Rectal smooth muscle tissue (tissue), 1 donor: ENCODE measurements around the gene HUS1.
"Not testable (repeated sequence)": the region's sequence is repeated elsewhere in the genome, so short reads cannot be mapped to it uniquely, and the experiment has no call there.

Source experiments
- H3K27ac ChIP-seq: one replicate; pipeline ENCODE4 v1.7.0; 2013; ENCODE audit warnings: low read depth, low read length, inconsistent platforms
- H3K27me3 ChIP-seq: one replicate; pipeline ENCODE4 v1.7.0; 2013; ENCODE audit warnings: low read length; ENCODE audit not compliant: control insufficient read depth, insufficient read depth
- H3K36me3 ChIP-seq: one replicate; pipeline ENCODE4 v1.7.0; 2013; ENCODE audit warnings: low read length; ENCODE audit not compliant: control insufficient read depth, insufficient read depth
- H3K4me1 ChIP-seq: one replicate; pipeline ENCODE4 v1.7.0; 2013; ENCODE audit warnings: low read length; ENCODE audit not compliant: control insufficient read depth, insufficient read depth
- H3K4me3 ChIP-seq: one replicate; pipeline ENCODE4 v1.7.0; 2013; ENCODE audit warnings: low read length
- H3K9ac ChIP-seq: one replicate; pipeline ENCODE4 v1.7.0; 2013; ENCODE audit warnings: low read length

Gene HUS1

GRCh38 chr7:47931005-47932004 is 48.1 kb downstream of the HUS1 start:
- H3K4me1 ChIP-seq = no peaks in the 10 kb centered on the region
- H3K9ac ChIP-seq = no peak overlapping the region
- H3K4me3 ChIP-seq = no peak overlapping the region
- H3K27ac ChIP-seq = no peak overlapping the region
- H3K27me3 ChIP-seq = no peaks in the 10 kb centered on the region
- no peaks in the 10 kb centered on the region for H3K36me3 ChIP-seq

- Histone ChIP-seq H3K4me3 (no peak overlapping the region), H3K27me3 (no peaks in the 10 kb centered on the region), H3K4me1 (no peaks in the 10 kb centered on the region), H3K27ac (no peak overlapping the region), H3K9ac (no peak overlapping the region), H3K36me3 (no peaks in the 10 kb centered on the region)
Observed at GRCh38 chr7:47924266-47924665, 55.1 kb downstream of the HUS1 start.

- not testable (repeated sequence) for H3K4me1 ChIP-seq, H3K27ac ChIP-seq, H3K36me3 ChIP-seq, H3K9ac ChIP-seq, H3K4me3 ChIP-seq, H3K27me3 ChIP-seq
Observed at GRCh38 chr7:47923081-47923875, 56.1 kb downstream of the HUS1 start.

GRCh38 chr7:47916514-47916913 is 62.9 kb downstream of the HUS1 start:
- not testable (repeated sequence) for H3K9ac ChIP-seq, H3K36me3 ChIP-seq, H3K4me3 ChIP-seq, H3K27me3 ChIP-seq, H3K27ac ChIP-seq, H3K4me1 ChIP-seq

GRCh38 chr7:47915616-47915976 is 63.8 kb downstream of the HUS1 start:
- Histone ChIP-seq H3K27ac (no peak overlapping the region), H3K27me3 (no peaks in the 10 kb centered on the region), H3K9ac (no peak overlapping the region), H3K4me1 (no peaks in the 10 kb centered on the region), H3K36me3 (no peaks in the 10 kb centered on the region), H3K4me3 (no peak overlapping the region)

GRCh38 chr7:47914717-47915615 is 64.4 kb downstream of the HUS1 start:
- no peak overlapping the region for H3K27ac ChIP-seq
- H3K4me1 ChIP-seq = no peaks in the 10 kb centered on the region
- no peaks in the 10 kb centered on the region for H3K27me3 ChIP-seq
- H3K36me3 ChIP-seq = no peaks in the 10 kb centered on the region
- H3K9ac ChIP-seq = no peak overlapping the region
- no peak overlapping the region for H3K4me3 ChIP-seq
